HepG2 (cell line): Measurements from ENCODE around the gene RALY. TPM values are rescaled to one million over a fixed set of nuclear protein-coding genes. Genes with fewer than 3 reads are reported as not detected.
A peak's percentile ranks its signal among the peaks of the same experiment; 100 is the strongest.

ENCODE experiments used
- BORCS8-MEF2B ChIP-seq: sonication (generic); formaldehyde crosslinking; IDR thresholded peaks from 2 replicates; pipeline ENCODE4 v1.8.0; 2022; ENCODE audit warnings: mild to moderate bottlenecking, missing genetic modification reagents
- CBX5 ChIP-seq: sonication (generic); formaldehyde crosslinking; IDR thresholded peaks from 2 replicates; pipeline ENCODE4 v1.4.0; 2020; ENCODE audit warnings: missing genetic modification reagents, borderline replicate concordance
- EHMT2 ChIP-seq: fragments of 200-600 bp; sonication (generic); IDR thresholded peaks from 2 replicates; pipeline ENCODE4 v1.7.0; 2017; ENCODE audit warnings: antibody characterized with exemption, low read depth, low read length, borderline replicate concordance
- GATAD2A ChIP-seq: IDR thresholded peaks from 2 replicates; pipeline ENCODE4 v1.6.1; 2016
- HNRNPL ChIP-seq: fragments of 200-400 bp; formaldehyde crosslinking; IDR thresholded peaks from 2 replicates; pipeline ENCODE4 v1.6.1; 2017; ENCODE audit warnings: mild to moderate bottlenecking, low read depth, low read length
- KDM5A ChIP-seq: fragments of 200-600 bp; sonication (generic); IDR thresholded peaks from 2 replicates; pipeline ENCODE4 v1.7.0; 2018; ENCODE audit warnings: antibody characterized with exemption, mild to moderate bottlenecking, low read length, borderline replicate concordance
- KLF11 ChIP-seq: IDR thresholded peaks from 2 replicates; pipeline ENCODE4 v1.6.1; 2016; ENCODE audit warnings: missing compliant biosample characterization
- LCORL ChIP-seq, 2 experiments: fragments of 450-650 bp in 1 of 2; sonication (generic) in 1 of 2; formaldehyde crosslinking in 1 of 2; IDR thresholded peaks; 2 replicates each; pipeline versions ENCODE4 v1.5.0 to v1.6.1; 2017 to 2020; ENCODE audit warnings: antibody characterized with exemption in 1 of 2, missing genetic modification reagents in 1 of 2
- PHF20 ChIP-seq: sonication (generic); formaldehyde crosslinking; IDR thresholded peaks from 2 replicates; pipeline ENCODE4 v1.5.0; 2020; ENCODE audit warnings: mild to moderate bottlenecking, missing genetic modification reagents
- POLR2AphosphoS5 ChIP-seq: IDR thresholded peaks from 2 replicates; pipeline ENCODE4 v1.6.1; 2012; ENCODE audit warnings: low read depth, low read length
- RELA ChIP-seq: sonication (generic); formaldehyde crosslinking; IDR thresholded peaks from 2 replicates; pipeline ENCODE4 v1.4.0; 2020; ENCODE audit warnings: missing genetic modification reagents
- TBX2 ChIP-seq: sonication (generic); formaldehyde crosslinking; IDR thresholded peaks from 2 replicates; pipeline ENCODE4 v1.5.0; 2020; ENCODE audit warnings: missing genetic modification reagents, mild to moderate bottlenecking, borderline replicate concordance
- TOPORS ChIP-seq: sonication (generic); formaldehyde crosslinking; IDR thresholded peaks from 2 replicates; pipeline ENCODE4 v1.8.0; 2023; ENCODE audit warnings: mild to moderate bottlenecking, missing genetic modification reagents
- ZFP82 ChIP-seq: sonication (generic); formaldehyde crosslinking; IDR thresholded peaks from 2 replicates; pipeline ENCODE4 v1.5.1; 2020; ENCODE audit warnings: mild to moderate bottlenecking, missing genetic modification reagents, borderline replicate concordance
- ZNF263 ChIP-seq: sonication (generic); formaldehyde crosslinking; IDR thresholded peaks from 2 replicates; pipeline ENCODE4 v1.4.0; 2020; ENCODE audit warnings: missing genetic modification reagents
- ZNF317 ChIP-seq: sonication (generic); formaldehyde crosslinking; IDR thresholded peaks from 2 replicates; pipeline ENCODE4 v1.5.0; 2020; ENCODE audit warnings: mild to moderate bottlenecking, missing genetic modification reagents
- ZNF543 ChIP-seq: sonication (generic); formaldehyde crosslinking; IDR thresholded peaks from 2 replicates; pipeline ENCODE4 v1.4.0; 2020; ENCODE audit warnings: mild to moderate bottlenecking, missing genetic modification reagents
- ZNF709 ChIP-seq: sonication (generic); formaldehyde crosslinking; IDR thresholded peaks from 2 replicates; pipeline ENCODE4 v1.5.0; 2020; ENCODE audit warnings: mild to moderate bottlenecking, missing genetic modification reagents
- ZNF768 ChIP-seq: sonication (generic); formaldehyde crosslinking; IDR thresholded peaks from 2 replicates; pipeline ENCODE4 v1.4.0; 2020; ENCODE audit warnings: missing genetic modification reagents
- polyA plus RNA-seq, 8 experiments: library from polyadenylated mRNA; depleted of rRNA in 3 of 8; stranded (reverse) in 7 of 8; unstranded in 1 of 8; fragments of >200 nt; fragmentation: Illumina TruSeq in 4 of 8; extraction: Trizol in 4 of 8; gene quantifications; 2 replicates each; pipeline versions ENCODE4 v1.2.1 to v1.2.3, GENCODE V29; 2011 to 2016; ENCODE audit warnings: low read depth in 4 of 8, missing spikeins in 1 of 8, mixed read lengths in 1 of 8; ENCODE audit not compliant: insufficient read depth in 1 of 8
- total RNA-seq, 5 experiments: library from RNA; depleted of rRNA; stranded (reverse); fragments of >200 nt; fragmentation: Illumina TruSeq; extraction: Trizol; gene quantifications; 2 replicates each; pipeline ENCODE4 v1.2.3, GENCODE V29; 2016; ENCODE audit warnings: low read depth in 1 of 5
- TF ChIP-seq, protein P1 (sequence below): sonication (generic); formaldehyde crosslinking; IDR thresholded peaks from 2 replicates; pipeline ENCODE4 v1.4.0; 2020; ENCODE audit warnings: mild to moderate bottlenecking, missing genetic modification reagents
- TF ChIP-seq, protein P2 (sequence below): sonication (generic); formaldehyde crosslinking; IDR thresholded peaks from 2 replicates; pipeline ENCODE4 v1.5.0; 2020; ENCODE audit warnings: missing genetic modification reagents

Gene RALY
- total and polyA plus RNA-seq, 2 of the 13 experiments (the other 11 are each of a cell fraction or from before 2014, with no cell fraction given): 178 to 186 TPM

DNA sequence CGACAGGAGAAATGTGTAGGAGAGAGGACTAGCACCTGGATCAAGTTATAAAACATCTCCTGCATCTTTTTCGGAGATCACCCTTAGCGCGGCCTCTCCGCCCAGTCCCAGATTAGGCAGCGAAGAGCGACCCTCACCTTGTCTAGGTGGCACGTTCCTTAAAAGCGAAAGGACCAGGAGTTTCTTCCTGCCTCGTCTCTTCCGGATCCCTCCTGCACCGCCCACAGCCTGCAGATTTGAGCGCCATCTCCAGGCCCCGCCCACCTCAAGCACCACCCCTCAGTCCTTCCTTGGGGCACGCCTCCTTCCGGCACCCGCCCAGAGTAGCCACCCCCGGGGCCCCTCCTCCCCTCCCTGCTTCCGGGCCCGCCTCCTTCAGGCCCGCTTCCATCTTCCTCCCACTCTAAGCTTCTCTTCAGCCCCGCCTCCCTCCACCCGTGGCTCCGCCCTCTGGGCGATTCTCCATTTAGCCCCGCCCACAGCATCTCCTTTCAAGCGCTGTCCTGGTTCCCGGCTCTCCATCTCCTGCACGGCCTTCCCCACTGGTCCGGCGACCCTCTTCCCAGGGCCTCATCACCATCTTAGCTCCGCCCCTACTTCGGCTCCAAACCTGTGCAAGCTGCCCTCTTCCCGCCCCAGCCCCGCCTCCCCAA is 662 bp upstream of the RALY start (continued):
- TF ChIP-seq KLF11 (peak; percentile 62), LCORL (IDR thresholded peaks at IDR 0.05) (0 out of 2 replicates have a peak, but pooled peaks have one; percentile 15), LCORL (CRISPR knock-in tag; IDR thresholded peaks at IDR 0.05) (peak; percentile 18), PHF20 (CRISPR knock-in tag) (peak; percentile 84), TOPORS (CRISPR knock-in tag) (no peak), POLR2AphosphoS5 (peak; percentile 99), ZNF709 (CRISPR knock-in tag) (peak; percentile 84), EHMT2 (no peak), BORCS8-MEF2B (CRISPR knock-in tag) (no peak), TBX2 (CRISPR knock-in tag) (peak; percentile 69), GATAD2A (CRISPR knock-in tag) (peak; percentile 75), ZFP82 (CRISPR knock-in tag) (no peak; the same call in 1 of the 2 replicates), CBX5 (CRISPR knock-in tag) (peak; percentile 62; the same call in 1 of the 2 replicates), ZNF317 (peak; percentile 49; the same call in 1 of the 2 replicates), HNRNPL (no peak), RELA (CRISPR knock-in tag) (no peak), KDM5A (no peak), ZNF768 (CRISPR knock-in tag) (no peak), ZNF263 (CRISPR knock-in tag) (0 out of 2 replicates have a peak, but pooled peaks have one; percentile 14), ZNF543 (peak; percentile 53; the same call in 1 of the 2 replicates)
- TF ChIP-seq, protein P1, sequence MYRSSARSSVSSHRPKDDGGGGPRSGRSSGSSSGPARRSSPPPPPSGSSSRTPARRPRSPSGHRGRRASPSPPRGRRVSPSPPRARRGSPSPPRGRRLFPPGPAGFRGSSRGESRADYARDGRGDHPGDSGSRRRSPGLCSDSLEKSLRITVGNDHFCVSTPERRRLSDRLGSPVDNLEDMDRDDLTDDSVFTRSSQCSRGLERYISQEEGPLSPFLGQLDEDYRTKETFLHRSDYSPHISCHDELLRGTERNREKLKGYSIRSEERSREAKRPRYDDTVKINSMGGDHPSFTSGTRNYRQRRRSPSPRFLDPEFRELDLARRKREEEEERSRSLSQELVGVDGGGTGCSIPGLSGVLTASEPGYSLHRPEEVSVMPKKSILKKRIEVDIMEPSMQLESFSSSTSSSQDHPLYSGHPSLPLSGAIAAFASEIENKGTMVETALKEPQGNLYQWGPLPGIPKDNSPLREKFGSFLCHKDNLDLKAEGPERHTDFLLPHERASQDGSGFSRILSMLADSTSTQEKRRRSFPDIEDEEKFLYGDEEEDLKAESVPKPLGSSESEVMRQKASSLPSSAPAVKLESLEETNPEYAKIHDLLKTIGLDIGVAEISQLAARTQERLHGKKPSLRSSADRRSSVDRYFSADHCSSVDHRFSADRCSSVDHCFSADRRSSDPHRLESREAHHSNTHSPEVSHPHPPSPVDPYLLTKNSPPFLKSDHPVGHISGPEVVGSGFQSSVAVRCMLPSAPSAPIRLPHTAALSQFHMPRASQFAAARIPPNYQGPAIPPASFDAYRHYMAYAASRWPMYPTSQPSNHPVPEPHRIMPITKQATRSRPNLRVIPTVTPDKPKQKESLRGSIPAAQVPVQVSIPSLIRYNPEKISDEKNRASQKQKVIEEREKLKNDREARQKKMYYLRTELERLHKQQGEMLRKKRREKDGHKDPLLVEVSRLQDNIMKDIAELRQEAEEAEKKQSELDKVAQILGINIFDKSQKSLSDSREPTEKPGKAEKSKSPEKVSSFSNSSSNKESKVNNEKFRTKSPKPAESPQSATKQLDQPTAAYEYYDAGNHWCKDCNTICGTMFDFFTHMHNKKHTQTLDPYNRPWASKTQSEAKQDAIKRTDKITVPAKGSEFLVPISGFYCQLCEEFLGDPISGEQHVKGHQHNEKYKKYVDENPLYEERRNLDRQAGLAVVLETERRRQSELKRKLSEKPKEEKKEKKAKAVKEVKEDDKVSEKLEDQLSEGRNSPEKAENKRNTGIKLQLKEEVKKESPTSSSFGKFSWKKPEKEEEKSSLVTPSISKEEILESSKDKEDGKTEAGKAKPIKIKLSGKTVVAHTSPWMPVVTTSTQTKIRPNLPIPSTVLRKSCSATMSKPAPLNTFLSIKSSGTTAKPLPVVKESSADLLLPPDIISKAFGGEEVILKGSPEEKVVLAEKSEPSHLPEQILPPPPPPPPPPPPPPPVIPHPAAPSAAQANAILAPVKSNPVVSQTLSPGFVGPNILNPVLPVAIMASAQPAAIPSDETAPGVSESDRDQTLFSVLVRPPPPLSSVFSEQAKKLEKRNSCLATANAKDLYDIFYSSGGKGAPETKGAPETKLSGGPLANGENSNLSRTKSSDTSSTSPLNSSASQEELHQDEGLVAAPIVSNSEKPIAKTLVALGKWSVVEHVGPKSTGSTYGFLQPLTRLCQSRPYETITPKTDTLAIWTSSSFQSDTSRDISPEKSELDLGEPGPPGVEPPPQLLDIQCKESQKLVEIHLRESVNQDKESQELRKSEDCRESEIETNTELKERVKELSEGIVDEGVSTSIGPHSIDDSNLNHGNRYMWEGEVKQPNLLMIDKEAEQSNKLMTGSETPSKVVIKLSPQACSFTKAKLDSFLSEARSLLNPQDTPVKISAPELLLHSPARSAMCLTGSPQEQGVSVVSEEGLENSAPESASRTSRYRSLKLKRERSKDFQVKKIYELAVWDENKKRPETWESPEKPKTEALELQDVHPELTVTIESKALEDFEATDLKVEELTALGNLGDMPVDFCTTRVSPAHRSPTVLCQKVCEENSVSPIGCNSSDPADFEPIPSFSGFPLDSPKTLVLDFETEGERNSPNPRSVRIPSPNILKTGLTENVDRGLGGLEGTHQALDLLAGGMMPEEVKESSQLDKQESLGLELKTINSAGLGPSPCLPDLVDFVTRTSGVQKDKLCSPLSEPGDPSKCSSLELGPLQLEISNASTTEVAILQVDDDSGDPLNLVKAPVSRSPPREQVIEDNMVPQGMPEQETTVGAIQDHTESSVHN: no peak
- TF ChIP-seq, protein P2, sequence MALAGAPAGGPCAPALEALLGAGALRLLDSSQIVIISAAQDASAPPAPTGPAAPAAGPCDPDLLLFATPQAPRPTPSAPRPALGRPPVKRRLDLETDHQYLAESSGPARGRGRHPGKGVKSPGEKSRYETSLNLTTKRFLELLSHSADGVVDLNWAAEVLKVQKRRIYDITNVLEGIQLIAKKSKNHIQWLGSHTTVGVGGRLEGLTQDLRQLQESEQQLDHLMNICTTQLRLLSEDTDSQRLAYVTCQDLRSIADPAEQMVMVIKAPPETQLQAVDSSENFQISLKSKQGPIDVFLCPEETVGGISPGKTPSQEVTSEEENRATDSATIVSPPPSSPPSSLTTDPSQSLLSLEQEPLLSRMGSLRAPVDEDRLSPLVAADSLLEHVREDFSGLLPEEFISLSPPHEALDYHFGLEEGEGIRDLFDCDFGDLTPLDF (CRISPR knock-in tag): peak; percentile 83
